Measurements from ENCODE around the gene H2BK1. TPM values are rescaled to one million over a fixed set of nuclear protein-coding genes. Genes with fewer than 3 reads are reported as not detected.
A peak's percentile ranks its signal among the peaks of the same experiment; 100 is the strongest.

H2BK1 gene
- total RNA-seq, 6 experiments from 2014 or later = not detected

DNA sequence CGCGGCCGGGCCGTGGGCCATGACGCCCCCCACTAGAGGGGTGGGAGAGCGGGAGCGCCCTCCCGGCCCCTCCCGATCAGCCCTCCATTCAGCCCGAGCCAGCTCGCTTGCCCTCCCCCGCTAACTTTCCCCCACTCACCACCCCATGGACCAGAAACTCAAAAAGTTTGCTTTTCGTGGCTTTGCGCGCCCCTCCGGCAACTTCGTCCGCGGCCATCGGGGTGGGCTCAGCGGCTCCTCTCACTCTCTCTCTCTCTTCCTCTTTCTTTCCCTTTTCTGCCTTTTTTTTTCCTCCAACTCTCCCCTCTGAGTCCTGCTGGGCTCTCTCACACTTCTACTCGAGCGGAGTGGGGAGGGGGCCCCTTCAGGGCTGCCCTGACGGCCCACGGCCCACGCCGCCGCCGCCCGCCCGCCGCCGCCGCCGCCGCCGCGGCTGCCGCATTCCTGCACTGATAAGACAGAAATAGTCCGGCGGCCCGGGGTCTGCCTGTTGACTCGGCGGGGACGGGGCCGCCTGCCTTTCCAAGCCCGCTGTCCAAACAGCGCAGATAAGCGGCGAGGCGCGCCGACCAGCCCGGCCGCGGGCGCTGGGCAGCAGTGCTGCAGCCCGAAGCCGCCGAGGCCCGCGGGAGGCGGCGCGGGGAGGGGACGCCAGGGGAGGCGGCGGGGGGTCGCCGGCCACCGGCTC is 38.2 kb upstream of the H2BK1 start, which contains the start of gene SMARCD3:
SMARCD3 (minus strand) TSS at position 349 of the 688 bp plus-strand sequence; CDS start at position 217, 132 bp downstream.
- DNase-seq (peak; percentile 59 to 65 (median 62)), ATAC-seq (peak; percentile 39 to 61 (median 50))
- TF ChIP-seq POLR2A (IDR thresholded peaks at IDR 0.05) = no peak
- TF ChIP-seq, protein P1, sequence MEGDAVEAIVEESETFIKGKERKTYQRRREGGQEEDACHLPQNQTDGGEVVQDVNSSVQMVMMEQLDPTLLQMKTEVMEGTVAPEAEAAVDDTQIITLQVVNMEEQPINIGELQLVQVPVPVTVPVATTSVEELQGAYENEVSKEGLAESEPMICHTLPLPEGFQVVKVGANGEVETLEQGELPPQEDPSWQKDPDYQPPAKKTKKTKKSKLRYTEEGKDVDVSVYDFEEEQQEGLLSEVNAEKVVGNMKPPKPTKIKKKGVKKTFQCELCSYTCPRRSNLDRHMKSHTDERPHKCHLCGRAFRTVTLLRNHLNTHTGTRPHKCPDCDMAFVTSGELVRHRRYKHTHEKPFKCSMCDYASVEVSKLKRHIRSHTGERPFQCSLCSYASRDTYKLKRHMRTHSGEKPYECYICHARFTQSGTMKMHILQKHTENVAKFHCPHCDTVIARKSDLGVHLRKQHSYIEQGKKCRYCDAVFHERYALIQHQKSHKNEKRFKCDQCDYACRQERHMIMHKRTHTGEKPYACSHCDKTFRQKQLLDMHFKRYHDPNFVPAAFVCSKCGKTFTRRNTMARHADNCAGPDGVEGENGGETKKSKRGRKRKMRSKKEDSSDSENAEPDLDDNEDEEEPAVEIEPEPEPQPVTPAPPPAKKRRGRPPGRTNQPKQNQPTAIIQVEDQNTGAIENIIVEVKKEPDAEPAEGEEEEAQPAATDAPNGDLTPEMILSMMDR (IDR thresholded peaks at IDR 0.05) = no peak
- 1% methylated on average over 31 of the region's 71 CpGs for WGBS (ENCODE audit: insufficient coverage, low coverage, low lambda C conversion rate, missing lambda C conversion rate)
- intact Hi-C loops (cut with DNase I) = no loop called here
- H3K27me3 ChIP-seq = peaks cover 0 to 8% of the 10 kb centered on the region in 2 donors
- H3K9me3 ChIP-seq = no peaks in the 10 kb centered on the region
- peaks cover 0 to 26% (median 0%) of the 10 kb centered on the region in 4 donors for H3K4me1 ChIP-seq
- peak within 1 kb of the TSS; percentile 28 to 50 (median 38) for H3K4me3 ChIP-seq
- no peaks in the 10 kb centered on the region for H3K36me3 ChIP-seq
- H3K27ac ChIP-seq = peak within 1 kb of the TSS; percentile 44 to 70 (median 52)

DNA sequence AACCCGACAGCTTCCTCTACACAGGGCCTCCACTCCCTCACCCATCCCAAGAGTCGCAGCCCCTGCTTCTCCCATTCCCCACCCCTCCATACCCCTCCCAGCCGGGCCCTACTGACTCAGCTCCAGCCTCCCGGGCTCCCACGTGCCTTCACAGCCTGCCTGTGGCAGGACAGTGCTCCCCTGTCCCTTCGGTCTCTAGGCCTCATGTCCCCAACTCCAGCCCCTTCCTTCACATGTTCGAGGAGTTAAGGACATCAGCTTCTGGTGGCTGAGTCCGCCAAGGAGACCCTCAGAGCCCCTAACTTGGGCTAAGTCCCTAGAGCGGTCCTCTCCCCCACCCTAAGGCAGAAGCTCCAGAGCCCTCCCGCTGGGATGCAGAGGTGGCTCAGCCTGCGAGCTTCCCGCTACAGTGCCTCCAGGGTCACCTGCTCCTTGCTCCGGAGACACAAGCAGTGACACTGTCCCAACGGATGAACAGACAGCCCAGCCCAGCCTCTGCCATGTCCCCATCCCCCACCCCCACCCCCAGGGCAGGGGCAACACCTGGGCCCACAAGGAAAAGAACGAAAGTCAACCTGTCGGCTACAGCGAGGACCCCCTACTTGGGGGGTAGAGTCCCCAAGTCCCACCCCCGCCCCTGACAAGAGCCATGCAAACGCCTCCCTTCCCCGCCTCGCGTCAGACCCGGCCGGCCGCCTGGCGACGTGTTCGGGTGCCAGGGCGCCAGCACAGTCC is 37.5 kb upstream of the H2BK1 start:
- Histone ChIP-seq H3K36me3 (no peaks in the 10 kb centered on the region), H3K4me1 (peaks cover 0 to 26% (median 0%) of the 10 kb centered on the region in 4 donors), H3K4me3 (peak overlapping the region; percentile 28 to 50 (median 38)), H3K9me3 (no peaks in the 10 kb centered on the region), H3K27ac (peak overlapping the region; percentile 31 to 70 (median 52)), H3K27me3 (peaks cover 0 to 8% of the 10 kb centered on the region in 2 donors)
- 73% methylated on average over 7 of the region's 29 CpGs for WGBS (ENCODE audit: insufficient coverage, low coverage, low lambda C conversion rate, missing lambda C conversion rate)
- ATAC-seq (no peak), DNase-seq (peak in 1 of 3 donors; percentile 55)
- TF ChIP-seq, protein P1 (IDR thresholded peaks at IDR 0.05) = no peak
- TF ChIP-seq POLR2A (IDR thresholded peaks at IDR 0.05) = no peak
- intact Hi-C loops (cut with DNase I) = no loop called here

DNA sequence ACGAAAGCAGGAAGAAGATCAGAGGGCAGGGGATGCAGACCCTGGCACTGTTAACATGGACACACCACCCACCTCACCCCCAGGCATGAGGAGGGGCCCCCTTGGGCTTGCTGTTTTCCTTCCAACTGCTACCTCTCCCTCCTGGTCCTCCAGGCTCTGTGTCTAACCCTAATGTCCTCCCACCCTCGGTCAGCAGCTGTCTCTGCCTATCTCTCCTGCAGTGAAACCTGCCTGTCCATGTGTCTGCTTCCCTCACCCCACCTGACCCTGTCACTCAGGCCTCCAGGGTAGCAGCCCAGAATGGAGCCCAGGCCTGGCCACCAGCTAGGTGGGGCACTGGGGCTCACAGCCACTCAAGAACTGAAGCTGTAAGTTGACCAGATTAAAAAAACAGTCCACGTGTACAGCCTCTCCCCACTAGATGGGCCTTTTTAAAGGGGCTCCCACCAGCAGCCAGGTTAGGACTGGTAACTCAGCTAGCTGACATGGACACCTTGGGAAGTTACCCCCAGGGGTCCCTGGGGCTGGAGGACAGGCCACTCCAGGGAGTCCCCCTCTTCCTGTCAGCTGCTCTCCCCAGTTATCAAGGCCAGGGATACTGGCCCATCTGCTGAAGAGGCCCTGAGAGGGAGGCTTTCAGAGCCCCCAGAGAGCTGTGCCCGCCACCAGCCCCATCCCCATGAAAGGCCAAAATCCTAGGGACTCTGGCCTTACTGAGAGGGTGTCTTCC is 36.7 kb upstream of the H2BK1 start:
- Histone ChIP-seq H3K9me3 (no peaks in the 10 kb centered on the region), H3K36me3 (no peaks in the 10 kb centered on the region), H3K27ac (peak overlapping the region in 1 of 3 donors; percentile 70), H3K27me3 (peaks cover 0 to 8% of the 10 kb centered on the region in 2 donors), H3K4me3 (no peak overlapping the region), H3K4me1 (peaks cover 0 to 24% (median 0%) of the 10 kb centered on the region in 4 donors)
- no peak for TF ChIP-seq POLR2A (IDR thresholded peaks at IDR 0.05)
- TF ChIP-seq, protein P1 (IDR thresholded peaks at IDR 0.05) = no peak
- no peak for DNase-seq
- intact Hi-C loops (cut with DNase I) = no loop called here
- WGBS (ENCODE audit: insufficient coverage, low coverage, low lambda C conversion rate, missing lambda C conversion rate) = 17% methylated on average over 1 of the region's 4 CpGs
- ATAC-seq = no peak

DNA sequence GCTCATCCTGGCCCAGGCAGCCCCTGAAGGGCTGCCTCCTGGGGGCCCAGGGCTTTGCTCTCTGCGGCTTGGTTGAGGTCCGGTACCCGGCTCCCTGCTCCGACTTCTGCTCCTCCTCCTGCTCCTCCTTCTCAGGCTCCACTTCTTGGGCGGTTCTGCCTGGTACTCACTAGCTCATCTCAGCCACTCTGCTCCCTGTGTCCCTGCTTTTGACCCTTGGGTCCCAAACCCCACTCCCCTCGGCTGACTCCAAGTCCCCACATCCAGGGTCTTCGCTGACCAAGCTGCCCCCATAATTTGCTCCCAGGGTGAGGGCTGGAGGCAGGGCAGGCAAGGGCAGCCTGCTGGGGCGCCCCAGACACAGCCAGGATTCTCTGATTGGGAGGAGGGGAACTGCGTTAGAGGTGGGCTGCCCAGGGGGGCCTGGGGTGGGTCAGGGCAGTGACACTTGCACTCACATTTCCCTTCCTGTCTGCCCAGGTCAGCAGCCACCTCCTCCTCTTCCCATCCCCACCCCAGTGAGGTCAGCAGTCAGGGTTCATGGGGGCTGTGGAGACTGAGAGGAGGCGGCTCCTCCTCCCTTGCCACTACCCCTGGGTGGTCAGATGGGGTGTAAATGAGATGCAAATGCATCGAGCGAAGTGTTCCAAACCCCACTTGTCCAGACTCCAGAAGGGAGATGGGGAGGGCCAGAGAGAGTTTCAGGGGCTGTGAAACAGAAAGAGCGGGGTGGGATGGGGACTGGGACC is 36.0 kb upstream of the H2BK1 start:
- ATAC-seq (no peak), DNase-seq (peak in 1 of 3 donors; percentile 45)
- 50% methylated on average over 4 of the region's 13 CpGs for WGBS (ENCODE audit: insufficient coverage, low coverage, low lambda C conversion rate, missing lambda C conversion rate)
- H3K4me1 ChIP-seq = peaks cover 0 to 22% (median 0%) of the 10 kb centered on the region in 4 donors
- no peaks in the 10 kb centered on the region for H3K9me3 ChIP-seq
- no peaks in the 10 kb centered on the region for H3K36me3 ChIP-seq
- peaks cover 0 to 8% of the 10 kb centered on the region in 2 donors for H3K27me3 ChIP-seq
- H3K4me3 ChIP-seq = no peak overlapping the region
- no peak overlapping the region for H3K27ac ChIP-seq
- intact Hi-C loops (cut with DNase I) = no loop called here
- TF ChIP-seq, protein P1 (IDR thresholded peaks at IDR 0.05) = no peak
- TF ChIP-seq POLR2A (IDR thresholded peaks at IDR 0.05) = no peak

Data from right lobe of liver (tissue), 6 donors.